Eye (tissue), 1 donor: ENCODE measurements around the gene GPSM3.

Experiments used
- DNase-seq: peaks from one replicate; pipeline ENCODE4 v3.0.0-alpha.2; 2015

The GPSM3 gene

GRCh38 chr6:32186151-32186840, 6.1 kb downstream of the GPSM3 start:
- DNase-seq, result peak; percentile 39

GRCh38 chr6:32185681-32186131, 6.7 kb downstream of the GPSM3 start:
- peak; percentile 82 for DNase-seq

- DNase-seq, result no peak
These were observed 8.3 kb downstream of the GPSM3 start, which contains the start of gene AGER for GRCh38 chr6:32184084-32184640. Gene AGER, minus strand, starts transcription at chr6:32184253. Its CDS starts 31 bp downstream, at chr6:32184222.

GRCh38 chr6:32183483-32184083, 8.9 kb downstream of the GPSM3 start:
- DNase-seq, result no peak

GRCh38 chr6:32183030-32183429, 9.4 kb downstream of the GPSM3 start:
- no peak for DNase-seq

GRCh38 chr6:32182555-32182981, 9.9 kb downstream of the GPSM3 start:
- no peak for DNase-seq

DNA sequence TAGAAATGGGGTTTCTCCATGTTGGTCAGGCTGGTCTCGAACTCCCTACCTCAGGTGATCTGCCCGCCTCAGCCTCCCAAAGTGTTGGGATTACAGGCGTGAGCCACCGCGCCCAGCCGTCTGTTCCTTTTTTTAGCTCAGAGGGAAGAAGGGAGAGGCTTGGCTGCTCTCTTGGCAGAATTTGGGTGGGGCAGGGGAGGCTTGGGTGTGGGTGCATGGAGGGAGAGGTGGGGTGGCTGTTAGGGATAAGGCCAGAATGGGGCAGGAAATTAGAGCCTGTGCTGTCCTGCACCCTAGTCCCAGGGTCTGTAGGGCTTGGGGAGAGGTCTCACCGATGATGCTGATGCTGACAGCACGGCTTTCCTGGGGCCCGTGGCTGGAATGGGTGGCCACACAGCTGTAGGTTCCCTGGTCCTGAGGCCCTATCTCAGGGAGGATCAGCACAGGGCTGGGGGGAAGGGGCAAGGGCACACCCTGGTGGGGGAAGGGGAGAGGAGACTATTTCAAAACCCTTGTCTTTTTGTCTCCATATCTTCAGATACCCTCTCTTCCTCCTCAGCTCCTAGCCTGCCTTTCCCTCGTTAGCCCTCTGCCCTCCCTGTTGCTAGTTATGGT, 10.4 kb downstream of the GPSM3 start:
- DNase-seq, result no peak

DNA sequence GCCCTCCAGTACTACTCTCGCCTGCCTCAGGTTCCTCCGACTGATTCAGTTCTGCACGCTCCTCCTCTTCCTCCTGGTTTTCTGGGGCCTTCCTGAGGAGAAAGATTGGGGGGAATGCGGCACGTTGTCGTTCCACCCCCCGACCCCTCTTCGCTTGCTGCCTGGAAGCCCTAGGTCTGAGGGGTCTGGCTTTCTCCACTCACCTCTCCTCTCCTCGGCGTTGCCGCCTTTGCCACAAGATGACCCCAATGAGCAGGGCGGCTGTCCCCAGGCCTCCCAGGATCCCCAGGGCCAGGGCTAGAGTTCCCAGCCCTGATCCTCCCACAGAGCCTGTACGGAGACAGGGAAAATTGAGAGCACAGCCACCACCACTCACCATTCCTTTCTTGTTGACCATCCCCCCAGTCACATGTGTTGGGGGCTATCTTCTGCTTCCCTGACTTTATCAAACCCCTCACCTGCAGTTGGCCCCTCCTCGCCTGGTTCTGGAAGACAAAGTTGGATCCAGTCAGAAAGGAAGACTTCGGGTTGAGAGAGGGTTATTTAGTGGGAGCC, 11.2 kb downstream of the GPSM3 start:
- DNase-seq, result no peak

GRCh38 chr6:32179766-32180405, 12.6 kb downstream of the GPSM3 start:
- no peak for DNase-seq

DNA sequence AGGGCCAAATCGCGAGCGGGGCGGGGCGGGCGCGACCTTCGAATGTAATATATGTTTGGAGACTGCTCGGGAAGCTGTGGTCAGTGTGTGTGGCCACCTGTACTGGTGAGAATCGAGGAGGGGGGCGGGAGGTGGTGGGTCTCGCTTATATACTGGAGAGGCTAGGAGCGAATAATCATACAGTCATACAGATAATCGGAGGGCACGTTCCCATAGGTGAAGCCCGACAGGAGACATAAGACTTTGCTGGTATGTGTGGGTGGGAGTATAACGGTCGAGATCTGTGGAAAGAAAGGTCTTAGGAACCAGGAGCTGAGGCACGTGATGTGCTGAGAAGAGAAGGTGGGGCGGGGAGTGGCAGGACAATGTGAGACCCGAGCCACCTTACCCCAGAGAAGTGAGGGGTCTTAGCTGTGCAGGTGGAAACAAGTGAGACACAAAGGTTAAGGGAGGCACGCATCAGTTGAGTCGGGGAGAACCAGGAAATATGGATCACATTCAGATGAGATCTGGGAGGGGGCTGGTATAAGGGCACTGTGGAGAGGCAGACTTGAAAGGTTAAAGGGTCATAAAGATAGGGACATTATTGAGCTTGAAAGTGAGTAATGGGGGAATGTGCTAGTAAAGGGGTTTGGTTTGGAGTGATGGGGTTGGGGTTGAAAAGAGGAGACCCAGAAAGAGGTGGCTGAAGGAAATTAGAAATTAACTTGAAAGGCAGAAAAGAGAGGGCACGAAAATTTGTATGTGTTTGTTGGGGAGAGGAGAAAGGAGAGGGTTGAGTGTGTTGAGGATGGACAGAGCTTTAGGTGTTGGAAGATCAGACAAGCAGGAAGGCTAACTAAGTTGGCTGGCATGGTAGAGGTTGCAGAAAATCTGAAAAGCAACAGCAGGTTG, 13.6 kb downstream of the GPSM3 start:
- DNase-seq, result peak; percentile 66

- peak; percentile 100 for DNase-seq
These were observed 14.5 kb downstream of the GPSM3 start, which contains the start of gene RNF5 for GRCh38 chr6:32177788-32178546. Gene RNF5, plus strand, starts transcription at chr6:32178405. Its CDS starts 107 bp downstream, at chr6:32178512.

DNA sequence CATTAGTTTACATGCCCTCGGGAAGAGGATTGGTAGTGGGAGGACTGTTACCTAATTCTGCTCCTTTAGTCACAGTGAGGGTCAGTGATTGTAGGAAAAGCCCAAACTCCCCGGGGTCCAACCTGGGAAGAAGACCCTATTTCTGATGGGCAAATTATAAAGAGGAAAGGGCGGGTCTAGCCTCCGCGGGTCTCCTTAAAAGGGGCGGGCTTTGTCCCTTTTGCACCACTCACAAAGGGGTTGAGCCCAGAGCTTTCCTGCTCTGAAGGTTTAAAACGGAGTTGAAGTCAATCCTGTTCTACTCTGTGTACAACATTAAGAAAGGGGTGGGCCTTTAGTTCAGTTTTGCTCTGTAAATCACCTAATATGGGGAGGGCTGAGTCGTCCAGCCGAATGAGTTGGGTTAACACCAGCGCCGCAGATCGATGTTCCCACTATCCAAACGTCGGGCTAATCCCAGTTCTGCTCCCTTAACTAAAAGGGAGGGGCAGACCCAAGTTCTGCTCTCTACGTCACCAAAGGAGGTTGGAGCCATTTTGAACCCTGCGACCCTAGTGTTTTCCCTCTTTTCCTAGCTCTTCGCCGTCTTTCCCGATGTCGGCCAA, 15.2 kb downstream of the GPSM3 start:
- no peak for DNase-seq

GRCh38 chr6:32176476-32177182, 15.8 kb downstream of the GPSM3 start:
- no peak for DNase-seq

DNA sequence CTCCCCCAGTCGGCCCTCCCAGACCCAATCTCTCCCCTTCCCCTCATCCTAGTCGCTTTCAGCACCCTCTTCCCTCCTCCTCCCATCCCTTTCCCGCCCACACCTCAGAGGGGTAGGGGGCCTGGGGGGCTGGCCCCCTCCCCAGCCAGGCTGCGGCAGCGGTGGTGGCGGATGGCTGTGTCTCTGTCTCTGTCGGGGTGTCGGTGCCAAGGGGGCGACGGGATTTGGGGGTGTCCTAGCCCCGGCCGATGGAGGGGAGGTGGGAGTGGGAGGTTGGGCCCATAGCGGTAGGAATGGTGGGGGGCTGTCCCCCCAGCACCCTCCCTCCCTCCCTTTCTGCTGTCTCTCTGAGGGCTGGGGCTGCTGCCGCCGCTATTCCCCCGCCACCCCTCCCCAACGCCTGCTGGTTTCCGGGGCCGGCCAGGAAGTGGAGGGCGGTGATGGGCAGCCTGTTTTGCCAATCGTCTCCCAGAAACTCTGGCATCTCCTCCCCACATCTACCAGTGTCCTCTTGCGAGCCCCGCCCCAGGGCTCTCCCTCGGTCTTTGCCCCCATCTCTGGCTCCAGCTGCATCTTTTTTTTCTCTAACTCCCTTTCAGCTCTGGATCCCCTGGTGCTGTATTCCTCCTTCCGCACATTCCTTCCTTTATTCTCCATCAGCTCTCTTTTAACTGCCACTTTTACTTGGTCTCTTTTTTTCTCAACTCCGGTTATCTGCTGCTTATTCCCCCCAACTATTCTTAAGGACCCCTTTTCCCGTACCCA, 16.6 kb downstream of the GPSM3 start, which contains the start of gene AGPAT1:
Gene AGPAT1 (minus strand): TSS at position 374 of the 765 bp plus-strand sequence. CDS start 4,588 bp downstream, outside the sequence.
- DNase-seq, result peak; percentile 99

DNA sequence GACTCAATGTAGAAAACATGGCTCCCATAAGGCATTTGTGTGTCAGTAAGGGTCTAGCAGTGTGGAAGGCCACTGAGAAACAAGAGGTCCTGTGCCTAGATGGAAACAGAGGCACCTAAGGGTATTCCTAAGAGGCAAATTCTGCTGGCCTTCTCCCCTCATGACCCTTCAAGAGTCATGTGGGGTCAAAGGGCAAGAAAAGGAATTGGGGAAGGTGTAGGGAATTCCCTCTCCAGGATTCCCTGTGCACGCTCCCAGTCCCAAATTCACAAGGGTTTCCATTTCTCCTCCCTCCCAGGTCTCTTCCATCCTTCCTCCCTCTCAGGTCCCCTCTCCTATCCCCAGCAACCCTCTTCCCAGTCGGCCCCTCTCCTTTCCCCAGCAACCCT, 17.1 kb downstream of the GPSM3 start:
- DNase-seq, result no peak

- DNase-seq, result no peak
These were observed 18.0 kb downstream of the GPSM3 start for GRCh38 chr6:32174416-32174815.

DNA sequence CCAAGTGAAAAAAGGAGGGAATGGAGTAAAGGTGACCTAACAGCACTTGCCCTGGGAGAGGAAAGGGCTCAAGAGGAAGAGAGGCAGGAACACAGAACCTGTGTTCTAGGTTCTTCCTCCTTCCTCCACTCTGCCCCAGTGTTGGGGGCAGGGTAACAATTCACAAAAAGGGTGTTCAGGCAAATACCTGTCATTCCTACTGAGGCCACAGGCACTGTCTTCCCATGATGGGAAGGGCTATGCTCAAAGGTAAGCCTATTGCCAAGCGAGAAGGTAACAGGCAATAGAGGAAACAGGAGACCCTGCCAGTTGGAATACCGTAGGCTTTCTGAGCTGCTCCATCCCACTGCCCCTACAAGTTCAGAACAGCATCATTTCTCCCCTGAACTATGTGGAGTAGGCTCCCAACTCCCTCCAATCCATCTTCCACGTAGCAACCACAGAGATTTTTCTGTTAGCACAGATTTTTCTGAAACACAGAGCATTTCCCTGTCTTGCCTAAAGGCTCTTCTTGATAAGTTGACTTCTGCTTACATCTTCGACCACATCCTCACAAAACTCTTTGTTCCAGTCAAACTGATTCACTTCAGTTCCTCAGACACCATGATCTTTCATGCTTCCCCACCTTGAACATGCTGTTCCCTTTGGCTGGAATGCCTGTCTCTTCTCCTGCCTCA, 19.3 kb downstream of the GPSM3 start:
- DNase-seq, result no peak

- DNase-seq, result no peak
These were observed 21.2 kb downstream of the GPSM3 start for GRCh38 chr6:32171234-32171633.
